Medulla oblongata (tissue), 1 donor: Measurements from ENCODE around the gene ALK.
A peak's percentile ranks its signal among the peaks of the same experiment; 100 is the strongest.

Experiments used
- DNase-seq: peaks from one replicate; pipeline ENCODE4 v3.0.0-alpha.2; 2015; ENCODE audit errors: extremely low spot score

ALK gene

GRCh38 chr2:29157131-29157530, 764.3 kb downstream of the ALK start:
- no peak for DNase-seq

GRCh38 chr2:29155578-29155977, 765.8 kb downstream of the ALK start:
- peak; percentile 22 for DNase-seq

GRCh38 chr2:29154610-29155009, 766.8 kb downstream of the ALK start:
- no peak for DNase-seq

GRCh38 chr2:29147963-29148362, 773.4 kb downstream of the ALK start:
- no peak for DNase-seq

GRCh38 chr2:29146197-29146596, 775.2 kb downstream of the ALK start:
- DNase-seq = no peak

- no peak for DNase-seq
Measured at GRCh38 chr2:29143657-29144056, 777.7 kb downstream of the ALK start.
